ENCODE data around the gene ARHGAP33.
A peak's percentile ranks its signal among the peaks of the same experiment; 100 is the strongest.
"Not testable (repeated sequence)": the region's sequence is repeated elsewhere in the genome, so short reads cannot be mapped to it uniquely, and the experiment has no call there.

Gene ARHGAP33

GRCh38 chr19:35756377-35757230 lies 18.8 kb upstream of the ARHGAP33 start, which contains the start of gene HSPB6:
HSPB6 (minus strand) TSS chr19:35757029; CDS start chr19:35757008, 21 bp downstream.
- no peak for FAIRE-seq

GRCh38 chr19:35757231-35757748 lies 18.1 kb upstream of the ARHGAP33 start:
- no peak for FAIRE-seq

GRCh38 chr19:35757749-35758608 lies 17.4 kb upstream of the ARHGAP33 start, which contains the start of gene PROSER3:
PROSER3 (plus strand) TSS chr19:35758176; CDS start chr19:35758216, 40 bp downstream.
- FAIRE-seq: peak; percentile 99

- no peak for FAIRE-seq
These were observed 15.7 kb upstream of the ARHGAP33 start for GRCh38 chr19:35759697-35760096.

GRCh38 chr19:35760711-35761349 lies 14.5 kb upstream of the ARHGAP33 start:
- FAIRE-seq: no peak

- no peak for FAIRE-seq
These were observed 10.7 kb upstream of the ARHGAP33 start for GRCh38 chr19:35764432-35765315.

GRCh38 chr19:35766571-35767104 lies 8.7 kb upstream of the ARHGAP33 start:
- FAIRE-seq: no peak

- no peak for FAIRE-seq
These were observed 7.9 kb upstream of the ARHGAP33 start for GRCh38 chr19:35767288-35768081.

GRCh38 chr19:35768082-35768421 lies 7.3 kb upstream of the ARHGAP33 start:
- FAIRE-seq: no peak

GRCh38 chr19:35772362-35772761 lies 3.0 kb upstream of the ARHGAP33 start:
- FAIRE-seq: not testable (repeated sequence)

GRCh38 chr19:35773020-35773806 lies 2.2 kb upstream of the ARHGAP33 start:
- no peak for FAIRE-seq

- no peak for FAIRE-seq
These were observed 904 bp upstream of the ARHGAP33 start for GRCh38 chr19:35774274-35775045.

- no peak for FAIRE-seq
These were observed 392 bp upstream of the ARHGAP33 start for GRCh38 chr19:35775046-35775297.

GRCh38 chr19:35776102-35776788 lies 881 bp downstream of the ARHGAP33 start:
- no peak for FAIRE-seq

- no peak for FAIRE-seq
These were observed 1.9 kb downstream of the ARHGAP33 start for GRCh38 chr19:35777086-35777841.

- FAIRE-seq: no peak
These were observed 2.6 kb downstream of the ARHGAP33 start for GRCh38 chr19:35777961-35778360.

GRCh38 chr19:35779033-35779432 lies 3.7 kb downstream of the ARHGAP33 start:
- no peak for FAIRE-seq

GRCh38 chr19:35780058-35780457 lies 4.7 kb downstream of the ARHGAP33 start:
- no peak for FAIRE-seq

All from A204.1 (cell line).